DND-41 (cell line): ENCODE data around the gene E2F4.

Experiments
- ATAC-seq: fragments of 200-7000 bp; cut with Tn5 transposase; 3 replicates; pipeline ENCODE4 v1.9.1; 2021; ENCODE audit warnings: low read depth; ENCODE audit not compliant: insufficient read depth
- DNase-seq: peaks from one replicate; pipeline ENCODE4 v3.0.0-alpha.2; 2020
- H2AFZ ChIP-seq: 2 replicates; pipeline ENCODE4 v1.6.0; 2012; ENCODE audit warnings: low read depth, low read length
- H3K27ac ChIP-seq: 2 replicates; pipeline ENCODE4 v1.5.1; 2012; ENCODE audit warnings: low read length, inconsistent platforms
- H3K27me3 ChIP-seq: fragments of 200-600 bp; sonication (generic); 2 replicates; pipeline ENCODE4 v1.6.0; 2012; ENCODE audit warnings: low read length, mild to moderate bottlenecking, inconsistent platforms; ENCODE audit not compliant: insufficient read depth, poor library complexity
- H3K36me3 ChIP-seq: 2 replicates; pipeline ENCODE4 v1.5.1; 2012; ENCODE audit warnings: low read length, inconsistent platforms; ENCODE audit not compliant: insufficient read depth
- H3K4me1 ChIP-seq: 2 replicates; pipeline ENCODE4 v1.5.1; 2012; ENCODE audit warnings: mild to moderate bottlenecking, low read length; ENCODE audit not compliant: insufficient read depth
- H3K4me2 ChIP-seq: 2 replicates; pipeline ENCODE4 v1.6.0; 2012; ENCODE audit warnings: mild to moderate bottlenecking, moderate library complexity, low read length, inconsistent platforms; ENCODE audit not compliant: insufficient read depth
- H3K4me3 ChIP-seq, 2 experiments: fragments of 200-600 bp in 1 of 2; shearing (Covaris generic) in 1 of 2; 2 replicates each; pipeline ENCODE4 v1.5.1; 2012 to 2016; ENCODE audit warnings: inconsistent platforms in 2 of 2, low read length in 2 of 2, mild to moderate bottlenecking in 2 of 2, low read depth in 1 of 2, moderate library complexity in 1 of 2
- H3K79me2 ChIP-seq: 2 replicates; pipeline ENCODE4 v1.6.0; 2012; ENCODE audit warnings: low read length, inconsistent platforms; ENCODE audit not compliant: insufficient read depth
- H3K9ac ChIP-seq: 2 replicates; pipeline ENCODE4 v1.6.0; 2012; ENCODE audit warnings: low read depth, mild to moderate bottlenecking, inconsistent platforms, low read length, moderate library complexity
- H3K9me3 ChIP-seq: 2 replicates; pipeline ENCODE4 v1.5.1; 2012; ENCODE audit warnings: low read length, moderate library complexity, mild to moderate bottlenecking, inconsistent platforms; ENCODE audit not compliant: insufficient read depth, severe bottlenecking
- H4K20me1 ChIP-seq: 2 replicates; pipeline ENCODE4 v1.6.0; 2012; ENCODE audit warnings: low read length; ENCODE audit not compliant: insufficient read depth
- CTCF ChIP-seq: IDR thresholded peaks from 2 replicates; pipeline ENCODE4 v1.5.1; 2012; ENCODE audit warnings: borderline replicate concordance, low read length, moderate library complexity, mild to moderate bottlenecking; ENCODE audit not compliant: poor library complexity, severe bottlenecking; ENCODE audit errors: extremely low read depth
- EZH2 ChIP-seq: IDR thresholded peaks from 3 replicates; pipeline ENCODE4 v1.6.1; 2012; ENCODE audit warnings: borderline replicate concordance, low read depth, mild to moderate bottlenecking, moderate library complexity, low read length, inconsistent platforms; ENCODE audit not compliant: severe bottlenecking

E2F4 gene

GRCh38 chr16:67183627-67184452 is 8.1 kb upstream of the E2F4 start, which contains the start of gene MATCAP1:
Gene MATCAP1, minus strand, starts transcription at chr16:67183963. Its CDS starts 3,353 bp downstream, at chr16:67180610.
- TF ChIP-seq CTCF = no peak
- H3K9me3 ChIP-seq = no peaks in the 10 kb centered on the region
- peak within 1 kb of the TSS; percentile 41 to 87 for H3K4me3 ChIP-seq
- H3K27ac ChIP-seq = peak within 1 kb of the TSS; percentile 82
- H4K20me1 ChIP-seq = peaks cover 13% of the 10 kb centered on the region
- peaks cover 28% of the 10 kb centered on the region for H3K79me2 ChIP-seq
- no peaks in the 10 kb centered on the region for H3K36me3 ChIP-seq
- peak within 1 kb of the TSS; percentile 69 for H3K9ac ChIP-seq
- peak; percentile 89 for ATAC-seq
- no peaks in the 10 kb centered on the region for H3K27me3 ChIP-seq
- DNase-seq = peak; percentile 98
- H2AFZ ChIP-seq = peak within 1 kb of the TSS; percentile 92
- peaks cover 53% of the 10 kb centered on the region for H3K4me1 ChIP-seq
- H3K4me2 ChIP-seq = peak within 1 kb of the TSS; percentile 99

GRCh38 chr16:67184453-67184994 is 7.4 kb upstream of the E2F4 start:
- Histone ChIP-seq H3K79me2 (peaks cover 28% of the 10 kb centered on the region), H3K27ac (peak overlapping the region; percentile 82; the same call in 1 of the 2 replicates), H2AFZ (peak overlapping the region; percentile 92), H3K4me2 (peak overlapping the region; percentile 99), H3K4me3 (peak overlapping the region; percentile 41 to 87), H4K20me1 (peaks cover 6% of the 10 kb centered on the region), H3K36me3 (no peaks in the 10 kb centered on the region), H3K4me1 (peaks cover 50% of the 10 kb centered on the region), H3K9me3 (no peaks in the 10 kb centered on the region), H3K9ac (peak overlapping the region; percentile 69), H3K27me3 (no peaks in the 10 kb centered on the region)
- no peak for TF ChIP-seq CTCF
- TF ChIP-seq EZH2 = no peak
- peak; percentile 23 for ATAC-seq
- DNase-seq = no peak

GRCh38 chr16:67184995-67185650 is 6.8 kb upstream of the E2F4 start:
- Histone ChIP-seq H3K79me2 (peaks cover 28% of the 10 kb centered on the region), H4K20me1 (peaks cover 3% of the 10 kb centered on the region; the same call in 1 of the 2 replicates), H3K27me3 (no peaks in the 10 kb centered on the region), H3K4me1 (peaks cover 46% of the 10 kb centered on the region), H3K9me3 (no peaks in the 10 kb centered on the region), H2AFZ (peak overlapping the region; percentile 40; the same call in 1 of the 2 replicates), H3K36me3 (no peaks in the 10 kb centered on the region), H3K4me3 (peak overlapping the region in 1 of 2 experiments; percentile 87; a peak in 3 of 4 replicates), H3K9ac (peak overlapping the region; percentile 69; the same call in 1 of the 2 replicates), H3K4me2 (peak overlapping the region; percentile 99), H3K27ac (no peak overlapping the region)
- TF ChIP-seq EZH2 = no peak
- TF ChIP-seq CTCF = peak; percentile 91
- ATAC-seq = peak; percentile 52
- DNase-seq = peak; percentile 84
